Suprapubic skin (tissue), 4 donors: ENCODE results near the gene SLC6A4. TPM values are rescaled to one million over a fixed set of nuclear protein-coding genes. Genes with fewer than 3 reads are reported as not detected.

Experiments used
- DNase-seq, 2 donors: peaks; one replicate each; pipeline ENCODE4 v3.0.0-alpha.2; 2019; ENCODE audit warnings: low spot score in 2 of 2
- H3K27ac ChIP-seq: fragments of 200-600 bp; sonication (generic); one replicate; pipeline ENCODE4 v1.5.1; 2019
- H3K27me3 ChIP-seq: fragments of 200-600 bp; sonication (generic); one replicate; pipeline ENCODE4 v1.5.1; 2019
- H3K36me3 ChIP-seq: fragments of 200-600 bp; sonication (generic); one replicate; pipeline ENCODE4 v1.5.1; 2019
- H3K4me1 ChIP-seq: fragments of 200-600 bp; sonication (generic); one replicate; pipeline ENCODE4 v1.5.1; 2019
- H3K4me3 ChIP-seq: fragments of 200-600 bp; sonication (generic); one replicate; pipeline ENCODE4 v1.5.1; 2019; ENCODE audit warnings: mild to moderate bottlenecking
- H3K9me3 ChIP-seq: fragments of 200-600 bp; sonication (generic); one replicate; pipeline ENCODE4 v1.5.1; 2019
- EP300 ChIP-seq: sonication (generic); formaldehyde crosslinking; IDR thresholded peaks from one replicate; pipeline ENCODE4 v1.6.1; 2017; ENCODE audit warnings: antibody characterized with exemption
- POLR2A ChIP-seq, 2 donors: fragments of 450-650 bp; IDR thresholded peaks; one replicate each; pipeline ENCODE4 v1.6.1; 2017; ENCODE audit warnings: antibody characterized with exemption in 2 of 2, mild to moderate bottlenecking in 2 of 2, moderate library complexity in 2 of 2
- POLR2AphosphoS5 ChIP-seq, 3 donors: sonication (generic); formaldehyde crosslinking; IDR thresholded peaks; one replicate each; pipeline ENCODE4 v1.6.1; 2017; ENCODE audit warnings: antibody characterized with exemption in 3 of 3
- WGBS: methylation state at CpG from one replicate; pipeline ENCODE4 v1.1.5; 2018; 5-methylcytosine and 5-hydroxymethylcytosine counted together
- total RNA-seq, 4 donors: library from RNA; depleted of rRNA; stranded (reverse); fragments of >200 nt; gene quantifications; one replicate each; pipeline ENCODE4 v1.1.0, GENCODE V29; 2016
- TF ChIP-seq, protein P1 (sequence below), 2 donors: fragments of 200-600 bp in 1 of 2; fragments of 450-650 bp in 1 of 2; sonication (generic) in 1 of 2; IDR thresholded peaks; one replicate each; pipeline ENCODE4 v1.5.1; 2016 to 2019; ENCODE audit warnings: antibody characterized with exemption in 2 of 2, mild to moderate bottlenecking in 1 of 2, moderate library complexity in 1 of 2

Gene SLC6A4
- total RNA-seq, 4 donors from 2014 or later, result 0.42 to 1.6 (median 0.69) TPM

DNA sequence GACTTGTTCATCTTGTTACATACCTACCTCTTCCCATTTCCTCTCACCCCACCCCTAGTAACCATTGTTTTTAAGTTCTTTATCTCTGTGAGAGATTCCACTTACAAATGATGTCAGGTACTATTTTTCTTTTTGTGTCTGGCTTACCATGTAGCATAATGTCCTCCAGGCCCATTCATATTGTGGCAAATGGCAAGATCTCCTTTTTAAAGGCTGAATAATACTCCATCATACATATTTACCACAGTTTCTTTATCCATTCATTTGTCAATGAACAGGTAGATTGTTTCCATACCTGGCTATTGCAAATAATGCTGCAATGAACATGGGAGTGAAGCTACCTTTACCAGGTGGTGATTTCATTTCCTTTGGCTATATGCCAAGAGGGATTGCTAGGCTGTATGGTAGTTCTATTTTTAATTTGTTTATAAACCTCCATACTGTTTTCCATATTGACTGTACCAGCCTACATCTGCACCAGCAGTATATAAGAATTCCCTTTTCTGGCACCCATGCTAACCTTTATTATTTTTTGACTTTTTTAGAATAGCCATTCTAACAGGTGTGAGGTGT, 65.0 kb downstream of the SLC6A4 start:
- Histone ChIP-seq H3K36me3 (peaks cover 30% of the 10 kb centered on the region), H3K27ac (no peak overlapping the region), H3K9me3 (no peaks in the 10 kb centered on the region), H3K4me1 (peaks cover 3% of the 10 kb centered on the region), H3K27me3 (no peaks in the 10 kb centered on the region), H3K4me3 (no peak overlapping the region)
- TF ChIP-seq POLR2A (IDR thresholded peaks at IDR 0.05) (no peak), POLR2AphosphoS5 (IDR thresholded peaks at IDR 0.05) (no peak)
- no peak for DNase-seq

DNA sequence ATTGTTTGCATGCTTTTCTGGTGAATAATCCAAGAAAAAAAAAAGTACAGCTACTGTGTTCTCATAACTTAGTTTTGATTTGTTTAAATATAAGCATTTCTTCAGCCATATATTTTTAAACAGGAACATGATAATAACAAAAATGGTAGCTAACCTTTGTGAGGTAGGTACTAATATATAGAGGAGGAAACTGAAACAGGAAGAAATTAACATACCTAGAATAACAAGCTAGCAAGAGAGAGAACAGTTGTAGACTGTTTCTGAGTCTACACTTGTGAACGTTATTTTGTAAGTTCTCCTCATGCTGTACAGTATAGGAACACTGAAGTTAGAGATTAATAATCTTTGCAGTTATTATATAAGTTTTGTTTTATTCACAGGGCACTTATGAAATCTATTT, 69.5 kb downstream of the SLC6A4 start:
- Histone ChIP-seq H3K27me3 (no peaks in the 10 kb centered on the region), H3K4me3 (no peak overlapping the region), H3K4me1 (no peaks in the 10 kb centered on the region), H3K36me3 (peaks cover 8% of the 10 kb centered on the region), H3K27ac (no peak overlapping the region), H3K9me3 (no peaks in the 10 kb centered on the region)
- TF ChIP-seq POLR2AphosphoS5 (IDR thresholded peaks at IDR 0.05), result no peak
- TF ChIP-seq, protein P1, sequence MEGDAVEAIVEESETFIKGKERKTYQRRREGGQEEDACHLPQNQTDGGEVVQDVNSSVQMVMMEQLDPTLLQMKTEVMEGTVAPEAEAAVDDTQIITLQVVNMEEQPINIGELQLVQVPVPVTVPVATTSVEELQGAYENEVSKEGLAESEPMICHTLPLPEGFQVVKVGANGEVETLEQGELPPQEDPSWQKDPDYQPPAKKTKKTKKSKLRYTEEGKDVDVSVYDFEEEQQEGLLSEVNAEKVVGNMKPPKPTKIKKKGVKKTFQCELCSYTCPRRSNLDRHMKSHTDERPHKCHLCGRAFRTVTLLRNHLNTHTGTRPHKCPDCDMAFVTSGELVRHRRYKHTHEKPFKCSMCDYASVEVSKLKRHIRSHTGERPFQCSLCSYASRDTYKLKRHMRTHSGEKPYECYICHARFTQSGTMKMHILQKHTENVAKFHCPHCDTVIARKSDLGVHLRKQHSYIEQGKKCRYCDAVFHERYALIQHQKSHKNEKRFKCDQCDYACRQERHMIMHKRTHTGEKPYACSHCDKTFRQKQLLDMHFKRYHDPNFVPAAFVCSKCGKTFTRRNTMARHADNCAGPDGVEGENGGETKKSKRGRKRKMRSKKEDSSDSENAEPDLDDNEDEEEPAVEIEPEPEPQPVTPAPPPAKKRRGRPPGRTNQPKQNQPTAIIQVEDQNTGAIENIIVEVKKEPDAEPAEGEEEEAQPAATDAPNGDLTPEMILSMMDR (IDR thresholded peaks at IDR 0.05), result no peak
- TF ChIP-seq POLR2A (IDR thresholded peaks at IDR 0.05), result no peak
- TF ChIP-seq EP300, result no peak
- no peak for DNase-seq
- WGBS, result 69% methylated on average over 1 of the region's 1 CpG

DNA sequence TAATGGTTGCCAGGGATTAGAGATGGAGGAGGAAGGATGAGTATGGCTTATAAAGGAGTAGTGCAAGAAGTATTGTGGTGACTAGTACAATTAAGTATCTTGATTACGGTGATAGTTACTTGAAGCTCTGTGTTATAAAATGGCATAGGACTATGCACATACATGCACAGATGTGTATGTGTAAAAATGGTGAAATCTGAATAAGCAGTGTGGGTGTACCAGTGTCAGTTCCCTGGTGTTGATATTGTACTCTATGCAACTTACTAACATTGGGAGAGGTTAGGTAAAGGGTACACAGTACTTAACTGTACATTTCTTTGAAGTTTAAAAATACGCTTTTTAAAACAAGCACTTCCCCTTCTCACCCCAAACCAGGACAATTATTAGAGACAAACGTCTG, 70.3 kb downstream of the SLC6A4 start:
- H3K27ac ChIP-seq, result no peak overlapping the region
- no peaks in the 10 kb centered on the region for H3K4me1 ChIP-seq
- no peaks in the 10 kb centered on the region for H3K27me3 ChIP-seq
- no peak overlapping the region for H3K4me3 ChIP-seq
- TF ChIP-seq, protein P1 (IDR thresholded peaks at IDR 0.05), result no peak
- TF ChIP-seq EP300, result no peak
- TF ChIP-seq POLR2AphosphoS5 (IDR thresholded peaks at IDR 0.05), result no peak
- no peak for TF ChIP-seq POLR2A (IDR thresholded peaks at IDR 0.05)
- peaks cover 8% of the 10 kb centered on the region for H3K36me3 ChIP-seq
- WGBS, result 78% methylated on average over 3 of the region's 3 CpGs
- DNase-seq, result no peak
- H3K9me3 ChIP-seq, result no peaks in the 10 kb centered on the region

DNA sequence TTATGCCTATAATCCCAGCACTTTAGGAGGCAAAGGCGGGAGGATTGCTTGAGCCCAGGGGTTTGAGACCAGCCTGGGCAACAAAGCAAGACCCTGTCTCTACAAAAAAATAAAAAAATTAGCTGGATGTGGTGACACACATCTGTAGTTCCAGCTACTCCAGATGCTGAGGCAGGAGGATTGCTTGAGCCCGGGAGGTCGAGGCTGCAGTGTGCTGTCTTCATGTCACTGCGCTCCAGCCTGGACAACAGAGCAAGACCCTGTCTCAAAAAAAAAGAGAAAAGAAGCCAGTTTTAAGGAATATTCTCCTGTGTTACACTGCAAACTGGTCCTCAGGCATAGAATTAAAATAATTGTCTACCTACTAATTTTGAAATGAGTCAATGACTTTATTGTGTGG, 71.0 kb downstream of the SLC6A4 start:
- Histone ChIP-seq H3K4me3 (no peak overlapping the region), H3K9me3 (no peaks in the 10 kb centered on the region), H3K27me3 (no peaks in the 10 kb centered on the region), H3K27ac (no peak overlapping the region), H3K36me3 (peaks cover 8% of the 10 kb centered on the region), H3K4me1 (no peaks in the 10 kb centered on the region)
- DNase-seq, result no peak
- 89% methylated on average over 4 of the region's 4 CpGs for WGBS
- TF ChIP-seq POLR2A (IDR thresholded peaks at IDR 0.05), result no peak
- no peak for TF ChIP-seq POLR2AphosphoS5 (IDR thresholded peaks at IDR 0.05)
- TF ChIP-seq, protein P1 (IDR thresholded peaks at IDR 0.05), result no peak
- no peak for TF ChIP-seq EP300

DNA sequence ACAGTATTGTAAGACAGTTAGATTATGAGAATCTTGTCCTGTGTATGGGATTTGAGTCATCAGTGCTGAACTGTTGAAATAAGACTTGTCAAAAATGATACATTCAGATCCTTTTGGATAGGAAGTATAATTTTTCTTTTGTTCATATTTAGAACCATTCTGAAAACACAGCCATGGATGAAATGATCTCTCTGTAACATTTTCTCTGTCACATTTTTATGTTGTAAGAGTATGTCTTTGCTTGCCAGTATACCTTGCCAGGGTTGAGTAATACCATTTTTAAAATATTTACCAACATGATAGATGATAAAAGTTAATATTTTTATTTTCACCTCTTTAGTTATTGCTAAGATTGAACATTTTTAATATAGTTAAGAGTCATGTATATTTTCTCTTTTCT, 73.9 kb downstream of the SLC6A4 start:
- DNase-seq, result no peak
- Histone ChIP-seq H3K4me1 (no peaks in the 10 kb centered on the region), H3K27me3 (no peaks in the 10 kb centered on the region), H3K36me3 (peaks cover 2% of the 10 kb centered on the region), H3K4me3 (no peak overlapping the region), H3K27ac (no peak overlapping the region), H3K9me3 (no peaks in the 10 kb centered on the region)
- TF ChIP-seq EP300 (no peak), POLR2A (IDR thresholded peaks at IDR 0.05) (no peak), POLR2AphosphoS5 (IDR thresholded peaks at IDR 0.05) (no peak)
- TF ChIP-seq, protein P1 (IDR thresholded peaks at IDR 0.05), result no peak
